ENCODE results near the gene MYL7.

Gene MYL7

DNA sequence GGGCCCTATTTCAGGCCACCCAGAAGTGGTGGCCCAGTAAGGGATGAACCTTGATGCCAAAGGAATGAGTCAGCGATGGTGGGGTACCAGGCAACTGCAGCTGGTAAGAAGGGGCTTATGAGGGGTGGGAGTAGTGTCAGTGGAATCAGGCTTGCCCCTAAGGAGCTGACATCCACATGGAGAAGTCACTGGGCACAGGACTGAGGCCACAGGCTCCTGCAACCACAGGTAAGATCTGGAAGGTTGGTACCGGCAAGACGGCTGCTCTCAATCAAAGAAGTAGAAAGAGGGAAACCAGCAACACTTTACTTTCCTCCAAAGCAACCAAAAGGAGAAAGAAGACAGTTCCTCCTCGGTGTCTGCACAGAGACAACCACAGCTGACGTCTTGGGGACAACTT, 45.6 kb upstream of the MYL7 start:
- Histone ChIP-seq H3K9ac (ENCODE audit: low read length) (no peak overlapping the region), H4K20me1 (ENCODE audit: insufficient read depth, low read length) (no peaks in the 10 kb centered on the region), H3F3A (ENCODE audit: insufficient read depth, low read length) (no peaks in the 10 kb centered on the region), H3K4me2 (ENCODE audit: low read length) (no peak overlapping the region), H3K4me3 (ENCODE audit: low read depth, low read length, poor library complexity, severe bottlenecking) (no peak overlapping the region), H3K27me3 (ENCODE audit: insufficient read depth, low read length) (peaks cover 22% of the 10 kb centered on the region; the same call in 1 of the 2 replicates), H3K36me3 (ENCODE audit: insufficient read depth, low read length) (no peaks in the 10 kb centered on the region; the same call in 1 of the 2 replicates), H3K79me2 (ENCODE audit: insufficient read depth, low read length) (no peaks in the 10 kb centered on the region), H3K4me1 (ENCODE audit: insufficient read depth, low read length, severe bottlenecking) (no peaks in the 10 kb centered on the region), H2AFZ (ENCODE audit: low read length) (no peak overlapping the region), H3K27ac (ENCODE audit: low read depth, low read length, poor library complexity, severe bottlenecking) (no peak overlapping the region), H3K9me3 (ENCODE audit: low read length) (0 out of 2 replicates have a peak, but pooled peaks cover 7% of the 10 kb centered on the region), H3K9me2 (ENCODE audit: low read depth, low read length) (no peaks in the 10 kb centered on the region)
- TF ChIP-seq, protein P1, sequence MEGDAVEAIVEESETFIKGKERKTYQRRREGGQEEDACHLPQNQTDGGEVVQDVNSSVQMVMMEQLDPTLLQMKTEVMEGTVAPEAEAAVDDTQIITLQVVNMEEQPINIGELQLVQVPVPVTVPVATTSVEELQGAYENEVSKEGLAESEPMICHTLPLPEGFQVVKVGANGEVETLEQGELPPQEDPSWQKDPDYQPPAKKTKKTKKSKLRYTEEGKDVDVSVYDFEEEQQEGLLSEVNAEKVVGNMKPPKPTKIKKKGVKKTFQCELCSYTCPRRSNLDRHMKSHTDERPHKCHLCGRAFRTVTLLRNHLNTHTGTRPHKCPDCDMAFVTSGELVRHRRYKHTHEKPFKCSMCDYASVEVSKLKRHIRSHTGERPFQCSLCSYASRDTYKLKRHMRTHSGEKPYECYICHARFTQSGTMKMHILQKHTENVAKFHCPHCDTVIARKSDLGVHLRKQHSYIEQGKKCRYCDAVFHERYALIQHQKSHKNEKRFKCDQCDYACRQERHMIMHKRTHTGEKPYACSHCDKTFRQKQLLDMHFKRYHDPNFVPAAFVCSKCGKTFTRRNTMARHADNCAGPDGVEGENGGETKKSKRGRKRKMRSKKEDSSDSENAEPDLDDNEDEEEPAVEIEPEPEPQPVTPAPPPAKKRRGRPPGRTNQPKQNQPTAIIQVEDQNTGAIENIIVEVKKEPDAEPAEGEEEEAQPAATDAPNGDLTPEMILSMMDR (IDR thresholded peaks at IDR 0.05; ENCODE audit: low read length), result no peak
- no peak for TF ChIP-seq EZH2 (IDR thresholded peaks at IDR 0.05; ENCODE audit: borderline replicate concordance, low read length)

DNA sequence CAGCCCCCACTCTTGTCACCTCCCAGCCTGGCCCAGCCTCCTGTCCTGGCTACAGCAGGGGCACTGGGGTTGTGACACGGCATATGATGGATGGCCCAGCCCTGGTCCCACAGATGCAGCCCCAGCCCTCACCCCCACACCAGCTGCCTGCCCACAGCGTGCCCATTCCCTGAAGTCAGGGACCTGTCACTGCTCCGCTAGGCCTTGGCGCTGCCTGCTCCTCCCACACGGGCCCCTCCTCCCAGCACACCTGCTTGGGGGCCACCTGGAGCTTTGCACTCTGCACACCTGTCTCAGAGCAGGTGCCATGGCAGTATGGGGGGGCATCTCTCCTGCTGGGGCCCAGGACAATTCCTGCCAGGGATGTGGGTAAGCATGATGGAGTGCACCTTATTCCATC, 44.6 kb upstream of the MYL7 start:
- TF ChIP-seq EZH2 (IDR thresholded peaks at IDR 0.05; ENCODE audit: borderline replicate concordance, low read length), result no peak
- TF ChIP-seq, protein P1 (IDR thresholded peaks at IDR 0.05; ENCODE audit: low read length), result no peak
- Histone ChIP-seq H3K4me2 (ENCODE audit: low read length) (no peak overlapping the region), H4K20me1 (ENCODE audit: insufficient read depth, low read length) (no peaks in the 10 kb centered on the region), H3K4me3 (ENCODE audit: low read depth, low read length, poor library complexity, severe bottlenecking) (no peak overlapping the region), H2AFZ (ENCODE audit: low read length) (no peak overlapping the region), H3K9me2 (ENCODE audit: low read depth, low read length) (no peaks in the 10 kb centered on the region), H3K4me1 (ENCODE audit: insufficient read depth, low read length, severe bottlenecking) (no peaks in the 10 kb centered on the region), H3F3A (ENCODE audit: insufficient read depth, low read length) (no peaks in the 10 kb centered on the region), H3K36me3 (ENCODE audit: insufficient read depth, low read length) (no peaks in the 10 kb centered on the region; the same call in 1 of the 2 replicates), H3K9me3 (ENCODE audit: low read length) (0 out of 2 replicates have a peak, but pooled peaks cover 7% of the 10 kb centered on the region), H3K27ac (ENCODE audit: low read depth, low read length, poor library complexity, severe bottlenecking) (no peak overlapping the region), H3K79me2 (ENCODE audit: insufficient read depth, low read length) (no peaks in the 10 kb centered on the region), H3K9ac (ENCODE audit: low read length) (no peak overlapping the region), H3K27me3 (ENCODE audit: insufficient read depth, low read length) (peaks cover 27% of the 10 kb centered on the region; the same call in 1 of the 2 replicates)

DNA sequence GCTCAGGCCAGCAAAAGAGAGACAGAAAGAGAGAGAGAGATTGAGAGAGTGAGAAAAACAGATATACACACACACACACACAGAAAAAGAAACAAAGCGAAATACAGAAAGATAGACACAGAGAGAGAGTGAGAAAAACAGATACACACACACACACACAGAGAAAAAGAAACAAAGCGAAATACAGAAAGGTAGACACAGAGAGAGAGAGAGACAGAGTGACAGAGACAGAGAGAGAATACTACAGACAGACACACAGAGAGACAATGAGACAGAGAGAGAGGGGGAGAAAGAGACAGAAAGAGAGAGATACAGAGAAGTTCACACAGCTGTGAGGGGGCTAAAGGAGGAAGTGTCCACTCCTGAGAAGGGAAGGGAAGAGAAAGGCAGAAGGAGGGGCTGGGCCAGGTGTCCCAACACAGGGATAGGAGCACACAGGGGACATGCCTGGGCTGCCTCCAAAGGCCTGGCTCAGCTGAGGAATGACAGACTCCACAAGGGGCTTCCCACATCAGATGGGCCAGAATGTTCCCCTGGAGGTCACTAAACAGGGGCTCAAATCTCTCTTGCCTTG, 43.8 kb upstream of the MYL7 start:
- Histone ChIP-seq H3K4me3 (ENCODE audit: low read depth, low read length, poor library complexity, severe bottlenecking) (no peak overlapping the region), H3K27me3 (ENCODE audit: insufficient read depth, low read length) (peaks cover 30% of the 10 kb centered on the region; the same call in 1 of the 2 replicates), H3K9me2 (ENCODE audit: low read depth, low read length) (no peaks in the 10 kb centered on the region), H3K9me3 (ENCODE audit: low read length) (0 out of 2 replicates have a peak, but pooled peaks cover 7% of the 10 kb centered on the region), H3K4me2 (ENCODE audit: low read length) (no peak overlapping the region), H2AFZ (ENCODE audit: low read length) (no peak overlapping the region), H3K4me1 (ENCODE audit: insufficient read depth, low read length, severe bottlenecking) (no peaks in the 10 kb centered on the region), H4K20me1 (ENCODE audit: insufficient read depth, low read length) (no peaks in the 10 kb centered on the region), H3K36me3 (ENCODE audit: insufficient read depth, low read length) (no peaks in the 10 kb centered on the region; the same call in 1 of the 2 replicates), H3F3A (ENCODE audit: insufficient read depth, low read length) (no peaks in the 10 kb centered on the region), H3K27ac (ENCODE audit: low read depth, low read length, poor library complexity, severe bottlenecking) (no peak overlapping the region), H3K79me2 (ENCODE audit: insufficient read depth, low read length) (no peaks in the 10 kb centered on the region), H3K9ac (ENCODE audit: low read length) (no peak overlapping the region)
- TF ChIP-seq, protein P1 (IDR thresholded peaks at IDR 0.05; ENCODE audit: low read length), result no peak
- TF ChIP-seq EZH2 (IDR thresholded peaks at IDR 0.05; ENCODE audit: borderline replicate concordance, low read length), result no peak

Data from OCI-LY1 (cell line).